NCI-H1092 (cell line): Measurements from ENCODE around the gene PPP1R13L.

Experiments
- DNase-seq: peaks from one replicate; lab custom pipeline; 2025; lab: John Stamatoyannopoulos, UW

PPP1R13L gene

GRCh38 chr19:45364696-45365095, 40.2 kb downstream of the PPP1R13L start:
- no peak for DNase-seq

- no peak for DNase-seq
Observed at GRCh38 chr19:45363861-45364459, 40.9 kb downstream of the PPP1R13L start.

GRCh38 chr19:45362291-45362690, 42.6 kb downstream of the PPP1R13L start:
- no peak for DNase-seq

- no peak for DNase-seq
Observed at GRCh38 chr19:45361608-45362007, 43.3 kb downstream of the PPP1R13L start.

GRCh38 chr19:45358213-45358792, 46.6 kb downstream of the PPP1R13L start:
- DNase-seq: no peak

GRCh38 chr19:45357445-45357783, 47.5 kb downstream of the PPP1R13L start:
- no peak for DNase-seq

GRCh38 chr19:45356760-45357444, 48.0 kb downstream of the PPP1R13L start:
- no peak for DNase-seq

GRCh38 chr19:45355910-45356309, 49.0 kb downstream of the PPP1R13L start:
- no peak for DNase-seq

GRCh38 chr19:45355402-45355801, 49.5 kb downstream of the PPP1R13L start:
- no peak for DNase-seq

- DNase-seq: no peak
Observed at GRCh38 chr19:45354241-45354842, 50.5 kb downstream of the PPP1R13L start.

GRCh38 chr19:45352914-45353796, 51.7 kb downstream of the PPP1R13L start:
- no peak for DNase-seq

GRCh38 chr19:45352471-45352870, 52.4 kb downstream of the PPP1R13L start:
- no peak for DNase-seq

- no peak for DNase-seq
Observed at GRCh38 chr19:45352062-45352461, 52.8 kb downstream of the PPP1R13L start.

GRCh38 chr19:45351401-45351952, 53.4 kb downstream of the PPP1R13L start:
- DNase-seq: no peak

GRCh38 chr19:45350477-45351058, 54.3 kb downstream of the PPP1R13L start:
- no peak for DNase-seq

GRCh38 chr19:45349430-45349941, 55.4 kb downstream of the PPP1R13L start:
- no peak for DNase-seq

- no peak for DNase-seq
Observed at GRCh38 chr19:45349126-45349415, 55.8 kb downstream of the PPP1R13L start.

GRCh38 chr19:45348367-45349125, 56.3 kb downstream of the PPP1R13L start:
- DNase-seq: no peak

- DNase-seq: no peak
Observed at GRCh38 chr19:45347570-45348366, 57.1 kb downstream of the PPP1R13L start.

GRCh38 chr19:45346449-45346848, 58.4 kb downstream of the PPP1R13L start:
- no peak for DNase-seq
